HS-27A (cell line): ENCODE data around the gene DPP7.
"Not testable (repeated sequence)": the region's sequence is repeated elsewhere in the genome, so short reads cannot be mapped to it uniquely, and the experiment has no call there.

ENCODE experiments used
- DNase-seq: peaks from one replicate; pipeline ENCODE4 v3.0.0-alpha.2; 2012; ENCODE audit warnings: low read depth, missing footprints

The DPP7 gene

DNA sequence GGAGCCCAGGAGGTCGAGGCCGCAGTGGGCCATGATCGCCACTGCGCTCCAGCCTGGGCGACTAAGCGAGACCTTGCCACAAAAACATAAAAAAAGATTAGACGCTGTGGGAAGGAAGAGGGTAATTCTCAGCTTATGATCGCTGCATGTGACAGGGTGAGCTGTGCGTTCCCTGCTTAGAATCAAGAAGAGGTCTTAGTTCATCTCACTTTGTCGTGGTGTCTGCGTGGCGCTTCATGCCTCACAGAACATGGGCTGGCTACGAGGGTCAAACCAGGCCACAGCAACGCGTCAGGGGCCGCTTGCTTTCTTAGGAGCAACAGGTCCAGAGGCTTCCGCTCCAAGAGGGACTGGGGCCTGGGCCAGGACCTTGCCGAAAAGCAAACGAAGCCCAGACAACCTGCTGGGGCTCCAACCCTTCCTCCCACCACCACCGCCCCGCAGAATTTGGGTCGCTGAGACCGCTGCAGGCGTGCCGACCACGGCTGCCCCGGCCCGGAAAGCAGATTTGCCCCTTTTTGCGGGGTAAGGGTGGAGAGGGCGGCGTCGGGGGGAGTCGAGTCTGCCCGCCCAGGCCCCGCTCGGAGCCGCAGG is 14.4 kb upstream of the DPP7 start:
- no peak for DNase-seq

DNA sequence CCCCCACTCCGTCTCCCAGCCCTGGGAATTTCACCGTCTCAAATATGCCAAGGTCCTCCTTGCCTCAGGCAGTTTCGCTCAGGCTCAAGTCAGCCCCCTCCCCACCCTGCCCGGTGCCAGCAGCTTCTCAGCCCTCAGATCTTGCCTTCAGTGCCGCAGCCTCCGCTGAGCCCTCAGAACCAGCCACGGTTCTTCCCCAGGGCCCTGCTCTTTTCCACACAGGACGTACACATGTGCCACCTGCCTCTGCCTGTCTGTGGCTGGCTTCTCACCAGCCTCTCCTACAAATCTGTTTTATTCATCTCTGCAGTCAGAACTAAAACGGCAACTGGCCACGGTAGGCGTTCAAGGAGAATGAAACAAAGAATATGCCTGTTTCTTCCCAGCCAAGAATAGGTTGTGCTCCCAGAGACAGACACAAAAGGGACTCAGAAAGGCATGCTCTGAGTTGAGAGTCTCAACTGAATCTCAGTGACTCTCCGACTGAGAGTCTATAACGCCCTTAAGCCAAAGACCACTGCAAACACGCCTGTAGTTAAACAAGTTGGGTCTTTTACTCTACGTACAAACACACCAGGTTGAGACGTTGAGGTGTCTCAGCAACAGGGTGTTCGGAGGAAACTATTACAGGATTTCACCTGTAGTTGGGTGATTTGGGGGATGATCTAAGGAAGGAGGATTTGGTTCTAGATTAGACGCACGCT is 13.8 kb upstream of the DPP7 start:
- DNase-seq: no peak

- no peak for DNase-seq
Observed at GRCh38 chr9:137127301-137128157, 13.0 kb upstream of the DPP7 start.

GRCh38 chr9:137126786-137127185 is 12.3 kb upstream of the DPP7 start:
- DNase-seq: no peak

GRCh38 chr9:137123952-137124462 is 9.5 kb upstream of the DPP7 start:
- DNase-seq: not testable (repeated sequence)

DNA sequence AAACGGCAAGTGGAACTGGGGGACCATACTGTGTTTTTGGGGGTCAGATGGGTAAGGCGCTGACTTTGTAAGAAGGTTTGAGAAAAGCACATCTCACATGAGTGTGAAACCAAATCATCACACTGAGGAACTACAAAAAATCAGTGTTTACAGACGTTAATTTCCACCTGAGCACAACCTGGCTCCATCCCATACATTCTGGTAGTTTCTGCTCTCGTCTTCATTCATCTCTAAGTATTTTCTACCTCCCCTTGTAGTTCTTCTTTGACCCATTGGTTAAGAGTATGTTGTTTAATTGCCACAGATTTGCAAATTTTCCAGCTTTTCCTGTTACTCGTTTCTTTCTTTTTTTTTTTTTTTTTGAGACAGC is 8.9 kb upstream of the DPP7 start:
- DNase-seq: no peak

DNA sequence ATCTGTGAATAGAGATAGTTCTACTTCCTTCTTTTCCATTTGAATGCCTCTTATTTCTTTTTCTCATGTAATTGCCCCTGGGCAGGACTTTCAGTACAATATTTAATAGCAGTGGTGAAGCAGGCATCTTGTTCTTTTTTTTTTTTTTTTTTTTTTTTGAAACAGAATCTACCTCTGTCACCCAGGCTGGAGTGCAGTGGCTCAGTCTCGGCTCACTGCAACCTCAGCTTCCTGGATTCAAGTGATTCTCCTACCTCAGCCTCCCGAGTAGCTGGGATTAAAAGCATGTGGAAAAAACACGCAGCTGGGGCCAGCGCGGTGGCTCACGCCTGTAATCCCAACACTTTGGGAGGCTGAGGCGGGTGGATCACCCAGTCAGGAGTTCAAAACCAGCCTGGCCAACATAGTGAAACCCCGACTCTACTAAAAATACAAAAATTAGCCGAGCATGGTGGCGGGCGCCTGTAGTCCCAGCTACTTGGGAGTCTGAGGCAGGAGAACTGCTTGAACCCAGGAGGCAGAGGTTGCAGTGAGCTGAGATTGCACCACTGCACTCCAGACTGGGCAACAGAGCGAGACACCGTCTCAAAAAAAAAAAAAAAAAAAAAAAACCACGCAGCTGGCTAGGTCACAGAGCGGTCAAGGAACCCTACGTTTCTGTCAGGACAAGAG is 8.4 kb upstream of the DPP7 start:
- not testable (repeated sequence) for DNase-seq

GRCh38 chr9:137121927-137122795 is 7.6 kb upstream of the DPP7 start:
- DNase-seq: not testable (repeated sequence)

GRCh38 chr9:137118092-137118603 is 3.6 kb upstream of the DPP7 start:
- DNase-seq: not testable (repeated sequence)

GRCh38 chr9:137117269-137117731 is 2.8 kb upstream of the DPP7 start:
- DNase-seq: no peak

DNA sequence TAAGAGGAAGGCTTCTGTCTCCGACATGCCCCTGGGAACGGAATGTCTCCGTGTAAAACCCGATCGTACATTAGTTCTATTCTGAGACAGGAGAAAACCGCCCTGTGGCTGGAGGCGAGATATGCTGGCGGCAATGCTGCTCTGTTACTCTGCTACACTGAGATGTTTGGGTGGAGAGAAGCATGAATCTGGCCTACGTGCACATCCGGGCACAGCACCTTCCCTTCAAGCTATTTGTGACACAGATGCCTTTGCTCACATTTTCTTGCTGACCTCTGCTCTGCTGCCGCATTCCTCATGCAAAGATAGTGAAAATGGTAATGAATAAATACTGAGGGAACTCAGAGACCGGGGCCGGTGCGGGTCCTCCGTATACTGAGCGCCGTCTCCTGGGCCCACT is 2.2 kb upstream of the DPP7 start:
- no peak for DNase-seq

DNA sequence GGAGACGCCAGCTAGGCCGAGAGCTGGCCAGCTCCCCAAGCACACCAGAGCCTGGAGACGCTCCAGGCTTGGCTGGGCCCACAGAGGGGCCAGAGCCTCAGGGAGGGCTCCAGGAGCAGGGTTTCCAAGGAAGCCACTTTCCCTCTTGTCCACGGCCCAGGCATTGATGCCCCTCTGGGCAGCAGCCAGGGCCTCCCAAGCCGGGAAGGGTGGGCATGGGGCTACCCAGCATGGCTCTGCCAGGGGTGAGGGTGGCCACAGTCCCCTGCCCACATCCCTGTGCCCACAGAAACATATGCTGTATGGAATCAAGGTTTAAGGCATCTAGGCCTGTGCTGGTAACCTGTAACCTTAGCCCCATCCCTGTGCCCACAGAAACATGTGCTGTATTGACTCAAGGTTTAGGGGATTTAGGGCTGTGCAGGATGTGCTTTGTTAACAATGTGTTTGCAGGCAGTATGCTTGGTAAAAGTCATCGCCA is 1.5 kb upstream of the DPP7 start:
- no peak for DNase-seq

- no peak for DNase-seq
Observed at GRCh38 chr9:137115394-137116026, 977 bp upstream of the DPP7 start.

DNA sequence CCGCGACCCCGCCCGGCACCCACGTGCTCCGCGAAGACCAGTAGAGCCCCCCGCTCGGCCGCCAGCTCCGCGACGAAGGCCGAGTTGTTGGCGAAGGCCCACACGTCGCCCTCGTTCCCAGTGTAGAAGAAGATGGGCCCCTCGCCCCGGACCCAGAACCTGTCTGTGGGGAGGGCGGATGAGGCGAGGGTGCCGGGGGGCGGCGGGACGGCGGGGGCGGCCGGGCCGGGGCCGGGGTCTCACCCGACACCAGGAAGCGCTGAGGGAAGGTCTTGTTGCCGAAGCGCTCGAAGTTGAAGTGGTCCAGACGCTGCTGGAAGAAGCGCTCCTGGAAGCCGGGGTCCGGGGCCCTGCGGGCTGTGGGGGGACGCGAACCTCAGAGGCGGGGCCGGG is 317 bp downstream of the DPP7 start:
- no peak for DNase-seq

- no peak for DNase-seq
Observed at GRCh38 chr9:137113385-137114159, 961 bp downstream of the DPP7 start.

DNA sequence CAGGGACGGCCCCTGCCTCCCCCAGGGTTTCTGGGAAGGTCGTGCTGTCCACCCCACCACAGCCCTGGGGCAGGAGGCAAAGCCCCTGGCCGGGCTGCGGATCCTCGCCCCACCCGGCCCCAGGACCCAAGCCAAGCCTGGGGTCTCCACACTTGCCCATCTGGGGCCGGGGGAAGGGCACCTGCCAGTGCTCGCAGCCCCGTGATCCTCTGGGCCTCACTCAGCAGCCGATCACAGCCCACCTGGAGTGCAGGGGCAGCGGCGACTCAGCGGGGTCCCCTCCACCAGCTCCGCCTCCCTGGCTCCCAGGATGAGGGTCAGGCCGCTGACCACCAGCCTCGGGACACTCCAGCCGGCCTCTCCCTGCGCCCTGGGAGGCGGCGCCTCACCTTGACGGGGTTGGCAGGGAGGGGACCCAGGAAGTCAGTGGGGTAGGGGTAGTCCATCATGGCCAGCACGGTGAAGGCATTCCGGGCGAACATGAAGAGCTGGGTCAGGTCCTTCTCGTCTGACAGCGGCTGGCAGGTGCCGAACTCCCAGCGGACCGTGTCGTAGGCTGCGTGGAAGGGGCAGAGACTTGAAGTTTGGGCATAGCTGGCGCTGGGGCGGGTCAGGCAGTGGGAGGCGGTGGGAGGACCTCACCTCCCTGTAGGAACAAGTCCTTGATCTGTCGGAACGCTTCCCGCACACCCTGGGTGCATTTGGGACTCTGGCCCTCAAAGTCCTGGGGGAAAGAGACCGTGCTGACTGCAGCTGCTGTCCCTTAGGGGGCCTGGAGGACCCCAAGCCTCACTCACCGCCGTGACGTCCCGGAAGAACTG is 1.8 kb downstream of the DPP7 start:
- no peak for DNase-seq

DNA sequence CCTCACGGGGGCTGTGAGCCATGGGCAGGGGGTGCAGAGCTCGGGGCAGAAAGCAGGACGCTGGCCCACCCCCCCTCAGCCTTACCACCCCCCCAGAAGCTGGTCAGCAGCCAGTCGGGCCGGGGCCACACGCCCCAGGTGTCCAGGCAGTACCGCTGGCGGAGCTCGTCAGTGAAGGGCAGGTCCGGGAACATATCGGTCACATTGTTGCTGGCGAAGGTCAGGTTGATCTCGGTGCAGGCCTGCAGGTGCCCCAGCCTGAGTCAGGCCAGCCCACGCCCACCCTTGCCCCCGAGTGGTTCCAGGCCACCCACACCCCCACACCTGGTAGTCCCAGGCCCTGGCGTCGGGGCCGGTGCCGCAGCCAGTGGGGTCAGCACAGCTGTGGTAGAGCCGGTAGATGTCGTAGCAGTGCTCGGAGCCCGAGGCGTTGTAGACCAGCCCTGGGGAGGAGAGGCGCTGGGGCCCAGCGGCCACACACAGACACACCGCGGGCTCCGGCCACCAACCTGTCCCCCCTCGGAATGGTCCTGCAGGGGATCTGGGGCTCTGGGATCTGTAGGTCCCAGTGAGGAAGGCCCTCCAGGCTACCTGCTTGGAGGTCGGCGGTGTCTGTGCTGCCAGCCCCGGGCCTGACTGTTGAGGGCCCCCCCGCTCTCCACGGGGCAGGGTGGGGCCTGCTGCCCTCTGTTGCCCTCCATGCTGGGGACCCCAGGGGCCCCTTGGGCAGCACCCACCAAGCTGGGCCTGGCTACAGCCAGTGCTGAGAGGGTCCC is 2.6 kb downstream of the DPP7 start:
- no peak for DNase-seq
